NCI-H2029 (cell line): Measurements from ENCODE around the gene SYT13.
"Not testable (repeated sequence)": the region's sequence is repeated elsewhere in the genome, so short reads cannot be mapped to it uniquely, and the experiment has no call there.

ENCODE experiments used
- DNase-seq: peaks from one replicate; lab custom pipeline; 2025; lab: John Stamatoyannopoulos, UW

SYT13 gene

DNA sequence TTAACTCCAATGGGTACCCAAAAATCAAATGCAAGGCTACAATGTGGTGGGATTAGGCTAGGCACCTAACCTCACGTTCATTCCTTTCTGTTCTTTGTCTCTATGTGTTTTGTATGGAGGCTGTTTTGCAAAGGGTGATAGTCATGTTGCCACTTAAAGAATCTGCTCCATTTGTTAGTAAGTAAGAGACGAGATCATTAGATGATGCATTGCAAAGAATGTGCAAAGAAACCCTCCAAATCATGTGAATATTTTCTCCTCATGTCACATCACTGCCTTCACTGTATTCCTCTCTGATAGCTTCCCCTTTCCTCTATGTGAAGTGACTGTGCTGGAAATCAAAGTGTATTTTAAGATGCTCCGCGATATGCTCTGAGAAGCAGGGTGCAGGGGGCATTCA is 11.9 kb downstream of the SYT13 start:
- no peak for DNase-seq

DNA sequence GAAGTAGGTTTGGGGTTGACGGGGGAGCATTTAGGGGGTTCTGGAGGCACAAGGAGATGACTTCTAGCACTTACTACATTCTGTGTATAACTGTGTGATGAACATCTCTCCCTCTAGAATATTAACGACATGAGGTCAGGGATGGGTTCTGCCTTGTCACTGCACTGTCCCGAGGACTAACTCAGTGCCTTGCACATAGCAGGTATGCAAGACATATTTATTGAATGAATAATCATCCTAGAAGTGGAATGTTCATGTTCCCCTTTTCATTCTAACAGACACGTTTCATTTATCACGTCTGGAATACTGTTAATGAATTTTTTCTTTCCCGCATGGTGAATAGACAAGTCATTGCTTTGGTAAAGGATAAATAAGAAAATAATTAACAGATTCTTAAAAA is 12.6 kb downstream of the SYT13 start:
- DNase-seq, result no peak

DNA sequence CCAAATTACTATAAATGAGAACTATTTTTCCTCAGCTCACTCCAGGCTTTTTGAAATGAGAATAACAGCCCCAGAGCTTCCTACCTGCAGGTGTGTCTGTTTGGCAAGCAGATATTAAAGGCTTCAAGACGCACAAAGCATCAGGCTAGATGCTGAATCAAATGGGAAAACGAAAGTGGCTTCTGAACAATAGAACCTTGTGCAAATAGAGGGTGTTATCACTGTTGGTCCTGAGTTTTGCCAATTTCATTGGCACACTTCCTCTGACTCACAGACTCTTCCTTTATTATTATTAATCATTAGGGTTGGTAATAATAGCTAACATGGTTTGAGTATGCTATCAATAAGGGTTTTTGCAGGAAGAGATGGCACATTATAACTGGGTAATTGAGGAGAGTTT is 13.4 kb downstream of the SYT13 start:
- DNase-seq, result peak; percentile 82

DNA sequence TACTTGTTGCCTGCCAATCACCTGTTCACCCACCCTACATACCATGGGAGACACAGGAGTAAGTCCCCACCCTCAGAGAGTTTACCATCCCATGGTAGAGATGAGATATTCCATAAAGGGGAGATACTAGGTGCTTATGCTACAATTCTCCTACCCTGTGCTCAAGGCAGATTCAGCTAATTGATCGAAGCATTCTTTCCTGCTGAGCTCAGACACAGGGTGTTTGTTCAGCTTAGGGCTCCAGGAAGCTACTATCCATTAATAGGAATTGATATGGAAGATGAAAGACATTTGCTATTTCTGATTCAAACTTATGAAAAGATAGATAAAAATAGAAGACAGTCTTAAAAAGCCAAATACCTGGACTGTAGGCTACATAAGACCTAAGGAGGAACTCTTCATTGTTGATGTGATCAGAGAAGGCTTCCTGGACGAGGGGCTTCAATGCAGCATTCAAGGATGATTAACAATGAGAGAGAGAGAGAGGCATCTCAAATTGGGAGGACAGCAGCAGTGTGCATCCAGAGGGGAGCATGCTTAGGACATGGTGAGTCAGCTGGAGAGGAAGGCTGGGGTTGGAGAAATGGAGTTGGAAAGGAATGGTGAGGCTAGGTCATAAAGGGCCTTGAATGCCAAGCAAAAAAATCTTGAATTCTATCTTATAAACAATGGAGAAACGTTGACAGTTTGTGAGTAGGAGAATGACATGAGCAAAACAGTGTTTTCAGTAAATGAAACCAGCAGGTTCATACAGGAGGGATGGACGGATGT is 15.0 kb downstream of the SYT13 start:
- no peak for DNase-seq

DNA sequence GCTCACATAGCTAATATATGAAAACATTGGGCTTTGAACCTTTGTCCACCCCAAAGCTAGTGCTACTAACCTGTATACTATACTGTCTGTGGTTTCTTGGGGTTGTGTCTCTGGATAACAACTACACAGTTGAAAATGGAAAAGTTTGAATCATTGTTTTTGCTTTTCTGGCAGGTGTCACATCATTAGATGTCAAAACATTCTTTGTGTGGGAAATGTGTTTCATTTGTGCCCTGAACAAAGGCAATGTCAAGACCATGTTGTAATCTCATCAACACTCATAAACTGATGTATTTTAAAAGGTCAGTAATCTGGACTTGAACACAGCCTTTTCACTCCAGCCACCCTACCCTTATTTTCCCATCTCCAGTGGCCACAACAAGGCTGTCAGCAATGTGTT is 16.5 kb downstream of the SYT13 start:
- DNase-seq, result no peak

DNA sequence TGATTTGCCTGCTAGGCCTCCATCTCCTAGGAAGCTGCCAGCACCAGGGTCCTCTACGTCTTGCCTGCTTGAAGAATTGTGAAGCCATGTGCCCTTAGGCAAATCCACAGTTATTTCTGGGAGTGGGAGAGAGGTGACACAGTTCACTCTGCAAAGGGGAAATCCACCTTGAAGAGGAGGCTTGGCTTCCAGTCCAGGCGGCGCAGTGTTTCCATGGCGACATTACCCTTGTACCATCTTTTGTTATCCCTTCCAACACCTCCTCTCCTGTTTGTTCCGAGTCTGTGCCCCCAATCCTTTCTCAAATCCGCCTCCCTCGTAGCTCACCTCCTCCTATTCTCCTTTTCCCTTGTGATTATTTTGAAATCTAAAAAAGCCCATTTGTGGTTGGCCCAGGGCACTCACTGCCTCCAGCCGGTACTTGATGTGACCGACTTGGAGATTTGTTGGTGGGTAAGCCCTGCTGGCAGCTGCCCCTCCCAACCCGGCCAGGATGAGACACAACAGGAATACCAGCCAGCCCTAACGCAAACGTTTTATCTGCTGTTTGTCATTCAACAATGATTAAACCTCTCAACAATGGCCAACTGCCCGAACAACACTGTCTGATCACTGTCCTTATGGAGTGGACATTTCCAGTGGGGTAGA is 18.4 kb downstream of the SYT13 start:
- peak; percentile 70 for DNase-seq

DNA sequence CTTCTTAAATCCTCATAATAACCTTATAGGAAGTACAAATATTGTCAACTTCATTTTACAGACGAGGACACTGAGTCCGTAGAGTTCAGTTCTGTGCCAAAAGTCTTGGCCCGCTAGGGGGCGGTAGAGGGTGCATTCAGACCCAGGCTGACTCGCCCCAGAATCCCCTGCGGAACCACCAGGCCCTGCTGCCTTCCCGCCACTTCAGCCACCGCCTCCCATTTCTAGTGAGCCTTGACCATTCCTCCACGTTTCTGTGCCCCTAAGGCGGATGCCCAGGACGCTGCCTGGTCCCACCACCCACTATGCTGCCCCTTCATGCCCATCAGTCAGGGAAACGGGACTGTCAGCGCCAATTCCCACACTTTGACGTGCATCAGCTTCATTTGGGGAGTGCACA is 19.1 kb downstream of the SYT13 start:
- DNase-seq, result no peak

DNA sequence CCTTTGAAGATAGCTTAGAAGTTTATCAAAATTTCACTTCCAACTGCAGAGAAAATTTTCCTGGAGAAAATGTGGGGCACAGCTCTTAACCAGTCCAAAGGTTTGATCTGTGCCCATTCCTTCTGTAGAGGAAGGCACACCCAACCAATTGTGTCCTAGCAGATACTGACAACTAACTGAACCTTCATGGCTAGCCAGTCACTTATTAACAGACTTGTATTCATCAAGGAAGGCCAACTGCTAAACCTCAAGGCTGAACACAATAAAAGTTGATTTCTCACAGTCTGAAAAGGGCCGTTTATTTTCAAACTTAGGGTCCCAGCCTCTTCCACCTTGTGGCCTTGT is 19.5 kb downstream of the SYT13 start:
- DNase-seq, result no peak

DNA sequence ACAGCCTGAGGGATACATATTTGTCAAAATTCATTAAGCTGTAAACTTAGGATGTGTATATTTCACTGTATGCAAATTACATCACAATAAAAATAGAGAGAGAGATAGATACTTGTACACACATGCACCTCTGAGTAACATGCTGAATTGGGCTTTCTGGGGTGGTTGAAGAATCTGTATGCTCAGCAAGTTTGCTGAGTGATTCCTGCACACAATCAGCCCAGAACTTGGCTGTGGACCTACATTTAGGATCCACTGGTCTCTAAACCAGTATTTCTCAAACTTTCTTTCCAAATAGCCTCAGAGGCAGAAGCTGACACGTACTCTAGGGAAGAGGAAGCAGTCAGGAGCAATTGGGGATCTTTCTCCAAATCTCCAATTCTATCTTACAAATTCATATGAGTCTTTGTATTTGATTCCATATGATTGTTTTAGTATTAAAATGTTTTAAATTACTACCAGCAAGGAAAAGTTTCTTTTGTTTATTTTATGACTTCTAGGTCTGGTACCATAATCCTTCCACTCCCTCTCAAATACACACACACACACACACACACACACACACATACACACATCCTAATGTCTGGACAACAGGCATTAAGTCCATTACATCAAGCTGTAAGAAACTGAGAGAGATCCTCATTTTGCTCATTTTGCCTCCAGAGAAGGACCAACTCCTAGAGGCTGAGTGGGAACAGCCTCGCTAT is 20.0 kb downstream of the SYT13 start:
- no peak for DNase-seq

DNA sequence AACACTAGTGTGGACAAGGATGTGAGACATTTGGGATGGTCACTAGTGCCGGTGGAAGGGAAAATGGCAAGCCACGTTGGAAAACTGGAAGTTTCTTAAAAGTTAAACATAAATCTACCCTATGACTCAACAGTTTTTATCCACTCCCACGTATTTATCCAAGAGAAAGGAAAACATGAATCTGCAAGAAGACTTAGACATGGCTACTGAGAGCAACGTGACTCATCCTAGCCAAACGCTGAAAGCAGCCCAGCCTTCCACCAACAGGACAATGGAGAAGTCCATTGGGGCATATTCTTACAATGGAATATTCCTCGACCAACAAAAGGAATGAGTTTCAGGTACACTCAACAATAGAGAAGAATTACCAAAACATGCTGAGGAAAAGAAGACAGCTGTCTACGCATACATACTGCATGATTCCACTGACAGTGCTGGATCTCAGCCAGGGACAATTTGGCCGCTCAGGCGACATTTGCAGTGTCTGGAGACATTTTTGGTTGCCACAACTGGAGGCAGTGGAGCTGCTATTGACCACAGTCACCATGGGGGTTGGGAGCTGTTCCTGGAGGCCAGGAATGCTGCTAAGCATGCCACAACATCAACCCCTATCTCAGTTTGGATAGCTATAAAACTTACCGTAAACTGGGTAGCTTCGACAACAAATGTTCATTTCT is 21.2 kb downstream of the SYT13 start:
- peak; percentile 61 for DNase-seq

DNA sequence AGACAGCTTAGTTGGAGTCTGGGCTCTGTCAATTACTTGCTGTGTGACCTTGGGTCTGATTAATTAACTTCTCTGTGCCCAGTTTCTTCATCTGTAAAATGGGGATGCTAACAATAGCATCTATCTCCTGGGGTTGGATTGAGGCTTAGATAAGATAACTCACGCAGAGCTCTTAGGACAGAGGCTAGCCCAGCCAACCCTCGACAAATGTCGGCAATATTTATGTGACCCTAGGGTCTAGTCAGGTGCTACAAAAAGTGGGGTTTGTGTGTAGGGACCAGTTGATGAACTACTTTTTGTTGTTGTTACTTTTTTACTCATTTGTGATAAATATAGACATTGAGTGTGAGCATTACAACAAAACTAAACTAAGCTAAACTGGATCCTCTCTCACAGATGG is 22.4 kb downstream of the SYT13 start:
- DNase-seq, result no peak

DNA sequence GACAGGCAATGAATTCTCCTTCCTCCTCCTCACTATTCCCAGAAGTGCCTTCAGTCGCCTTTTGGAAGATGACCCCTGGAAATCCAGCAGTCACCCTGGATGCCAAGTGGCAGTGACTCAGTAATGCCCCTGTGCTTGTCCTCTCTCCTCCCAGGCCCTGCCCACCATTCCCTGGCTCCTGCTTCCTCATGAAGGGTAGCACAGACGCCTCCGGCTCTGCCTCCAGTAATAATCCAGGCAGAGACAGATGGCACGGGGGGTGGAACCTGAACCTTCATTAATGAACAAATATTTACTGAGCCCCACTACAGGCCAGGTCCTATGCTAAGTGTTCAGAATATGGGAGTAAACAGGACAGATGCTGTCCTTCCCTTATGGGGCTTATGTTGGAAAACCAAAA is 23.2 kb downstream of the SYT13 start:
- peak; percentile 63 for DNase-seq

DNA sequence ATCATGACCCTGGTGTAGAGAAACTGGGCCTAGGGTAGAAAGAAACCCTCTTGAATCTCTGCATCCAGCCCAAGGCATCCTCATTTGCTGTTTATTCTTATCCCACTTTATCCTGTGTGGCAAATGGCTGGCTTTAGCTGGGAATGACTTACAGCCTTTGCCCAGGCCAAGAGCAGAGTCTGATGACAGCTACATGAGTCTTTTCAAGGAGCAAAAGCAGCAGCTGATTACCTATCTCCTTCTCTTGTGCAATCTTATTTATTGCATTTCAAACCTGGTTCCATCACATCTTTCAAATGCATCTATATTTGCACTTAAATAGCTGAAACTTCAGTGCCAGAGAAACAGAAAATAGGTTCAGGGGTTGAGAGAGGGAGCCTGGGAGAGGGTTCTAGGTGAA is 26.1 kb downstream of the SYT13 start:
- no peak for DNase-seq

DNA sequence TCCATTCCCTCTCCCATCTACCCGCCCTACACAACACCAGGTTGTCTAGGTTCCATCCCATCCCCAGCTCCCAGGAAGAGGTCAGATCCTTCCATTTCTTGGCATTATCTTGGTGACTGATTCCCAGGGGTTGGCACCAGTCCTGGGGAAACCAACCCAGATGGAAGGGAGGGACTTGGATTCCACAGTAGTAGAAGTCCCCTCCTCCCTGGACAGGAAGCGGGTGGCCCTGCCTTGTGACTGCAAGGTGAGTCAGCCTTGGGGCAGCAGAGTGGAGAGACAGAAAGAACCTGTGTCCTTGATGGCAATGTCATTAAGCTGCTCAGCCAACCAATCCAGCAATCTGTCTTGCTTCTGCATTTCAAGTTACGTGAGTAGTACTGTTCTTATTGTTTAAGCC is 26.5 kb downstream of the SYT13 start:
- peak; percentile 34 for DNase-seq

DNA sequence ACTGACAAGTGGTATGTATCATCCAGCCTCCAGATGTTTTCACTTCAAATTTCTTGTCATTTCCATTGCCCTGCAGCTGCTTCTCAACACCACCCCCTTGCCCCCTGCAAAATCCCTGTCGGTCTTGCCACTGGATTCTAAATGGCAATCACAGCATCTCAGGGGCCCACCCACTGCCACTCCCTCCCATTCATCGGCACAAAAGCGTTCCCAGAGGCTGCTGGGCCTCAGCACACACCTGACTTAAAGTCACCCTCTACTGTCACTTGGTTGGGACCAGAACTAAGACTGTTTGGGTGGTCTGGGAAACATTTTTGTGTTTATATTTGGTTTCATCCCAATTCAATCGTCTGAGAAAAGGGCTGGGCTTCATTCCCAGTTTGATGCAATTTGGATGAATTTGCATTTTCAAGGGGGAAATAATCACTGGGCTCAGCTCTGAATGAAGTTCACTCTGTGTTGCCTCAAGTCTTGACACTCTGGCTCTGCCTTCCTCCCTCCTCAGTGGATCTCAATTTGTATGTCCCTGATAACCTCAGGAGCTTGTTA is 27.1 kb downstream of the SYT13 start:
- no peak for DNase-seq

DNA sequence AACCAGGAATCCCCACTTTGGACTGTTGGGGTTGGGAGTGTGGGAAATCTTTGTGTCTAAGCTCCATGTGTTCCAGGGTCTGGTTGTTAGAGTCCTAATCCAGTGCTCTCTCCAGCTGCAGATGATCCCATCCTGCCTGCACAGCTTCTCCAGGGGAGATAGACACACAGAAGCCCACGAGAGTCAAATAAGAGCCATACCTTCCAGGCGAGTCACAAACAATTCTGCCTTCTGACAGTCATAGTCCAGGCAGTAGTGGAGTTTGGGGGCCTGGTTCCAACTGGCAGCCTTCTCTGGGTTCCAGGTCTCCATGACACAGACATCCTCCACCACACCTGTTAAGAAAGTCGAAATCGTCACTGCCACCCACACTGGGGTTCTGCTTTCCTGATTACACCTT is 32.1 kb downstream of the SYT13 start:
- no peak for DNase-seq

DNA sequence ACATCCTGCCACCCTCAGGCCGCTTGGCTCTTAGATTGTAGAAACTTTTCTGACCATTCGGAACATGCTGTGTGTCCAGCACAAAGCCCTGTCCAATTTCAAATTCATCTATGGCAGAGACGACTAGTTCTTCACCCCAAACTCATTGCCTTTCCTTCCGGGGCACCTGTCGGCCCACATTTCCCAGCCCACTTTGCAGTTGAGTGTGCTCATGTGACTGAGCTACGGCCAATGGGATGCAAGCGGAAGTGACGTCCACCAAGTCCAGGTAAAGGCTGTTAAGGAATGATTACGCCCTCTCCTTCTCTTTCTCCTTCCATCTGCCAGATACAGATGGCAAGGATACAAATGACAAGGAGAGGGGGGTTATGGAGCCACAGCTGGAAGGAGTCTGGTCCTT is 32.5 kb downstream of the SYT13 start:
- no peak for DNase-seq

DNA sequence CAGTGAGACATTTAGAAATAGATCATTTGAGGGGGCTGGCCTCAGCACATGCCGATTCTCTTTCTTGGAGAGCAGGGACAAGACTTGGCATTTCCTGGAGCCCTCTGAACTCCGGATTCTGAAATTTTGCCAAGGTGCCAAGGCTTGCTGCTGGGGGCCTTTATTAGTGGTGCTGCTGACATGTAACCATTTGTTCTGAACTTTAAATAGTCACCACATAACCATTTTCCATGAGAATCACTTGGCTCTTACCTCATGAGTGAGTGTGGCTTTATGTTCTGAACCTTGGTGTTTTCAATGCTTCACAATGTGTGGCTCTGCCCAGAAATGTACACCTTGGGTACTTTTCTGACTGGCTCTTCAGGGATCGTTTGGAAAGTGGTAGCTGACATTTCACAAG is 33.3 kb downstream of the SYT13 start:
- DNase-seq, result no peak

DNA sequence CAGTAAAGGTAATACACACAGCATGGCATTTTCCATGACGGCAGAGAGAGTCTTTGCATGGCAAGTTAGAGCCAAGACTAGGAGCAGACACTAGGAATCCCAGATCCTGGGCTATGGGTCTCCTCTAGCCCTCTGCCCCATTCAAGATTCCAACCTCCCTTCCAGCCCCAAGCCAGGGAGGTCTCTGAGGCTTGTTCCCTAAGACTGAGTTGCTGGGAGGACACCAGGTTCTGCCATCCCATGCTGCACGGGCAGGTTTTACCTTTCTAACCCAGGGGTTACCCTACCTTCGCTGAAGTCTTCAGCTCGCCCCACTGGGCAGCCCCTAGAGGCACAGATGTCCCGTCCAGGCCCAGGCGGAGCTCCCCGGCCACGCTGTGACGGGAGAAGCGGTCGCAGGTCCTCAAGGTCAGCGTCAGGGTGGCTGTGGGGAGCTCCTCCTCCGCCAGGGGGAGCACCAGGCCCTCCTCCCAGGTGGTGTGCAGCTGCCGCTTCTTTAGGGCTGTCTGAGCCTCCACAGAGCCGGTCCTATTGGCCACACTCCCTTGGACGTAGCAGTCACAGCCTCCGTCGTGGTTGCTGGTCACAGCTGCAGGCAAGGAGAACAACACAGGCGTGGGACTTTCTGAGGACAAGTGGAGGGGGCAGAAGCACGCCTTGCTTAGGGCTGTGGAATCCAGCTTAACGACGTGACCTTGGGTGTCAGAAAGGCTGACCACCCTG is 33.8 kb downstream of the SYT13 start:
- DNase-seq, result peak; percentile 17

DNA sequence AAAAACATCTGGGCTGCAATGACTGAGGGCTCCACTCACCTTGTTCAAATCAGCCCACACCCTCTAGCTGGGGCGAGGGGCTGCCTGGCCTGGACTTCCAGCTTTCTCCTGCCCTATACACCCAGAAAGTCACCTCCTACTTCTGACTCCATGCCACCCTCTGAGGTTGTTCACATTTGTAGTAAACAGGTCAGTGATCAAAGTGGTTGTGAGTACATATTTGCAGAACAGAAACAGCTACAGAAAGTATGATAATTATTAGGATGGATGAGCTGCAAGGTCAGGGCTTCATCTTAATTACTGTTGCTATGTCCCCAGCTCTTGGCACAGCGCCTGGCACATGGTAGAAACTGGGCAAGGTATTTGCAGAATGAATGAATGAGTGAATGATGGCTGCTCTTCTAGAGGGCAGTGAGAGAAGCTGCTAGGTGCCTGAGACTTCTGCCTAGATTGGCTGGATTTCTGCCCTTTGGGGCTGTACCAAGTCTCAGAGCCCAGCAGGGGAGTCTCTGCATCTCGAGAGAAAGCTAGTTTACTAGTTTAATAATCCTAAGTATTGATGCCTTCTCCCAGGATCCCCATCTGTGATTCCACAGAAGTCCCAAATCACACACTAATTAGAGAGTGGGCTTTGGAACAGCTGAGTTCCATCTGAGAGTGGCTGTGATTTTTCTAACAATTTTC is 36.0 kb downstream of the SYT13 start:
- no peak for DNase-seq

DNA sequence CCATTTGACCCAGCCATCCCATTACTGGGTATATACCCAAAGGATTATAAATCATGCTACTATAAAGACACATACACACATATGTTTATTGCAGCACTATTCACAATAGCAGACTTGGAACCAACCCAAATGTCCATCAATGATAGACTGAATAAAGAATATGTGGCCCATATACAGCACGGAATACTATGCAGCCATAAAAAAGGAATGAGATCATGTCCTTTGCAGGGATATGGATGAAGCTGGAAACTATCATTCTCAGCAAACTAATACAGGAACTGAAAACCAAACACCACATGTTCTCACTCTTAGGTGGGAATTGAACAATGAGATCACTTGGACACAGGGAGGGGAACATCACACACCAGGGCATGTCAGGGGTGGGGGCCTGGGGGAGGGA is 36.8 kb downstream of the SYT13 start:
- not testable (repeated sequence) for DNase-seq
